Colonic mucosa (tissue), 4 donors: Measurements from ENCODE around the gene FPGT. TPM values are rescaled to one million over a fixed set of nuclear protein-coding genes. Genes with fewer than 3 reads are reported as not detected.

Experiments
- DNase-seq: peaks from one replicate; pipeline ENCODE4 v3.0.0-alpha.2; 2020
- H3K27ac ChIP-seq: fragments of 200-600 bp; one replicate; pipeline ENCODE4 v1.8.0; 2021
- H3K27me3 ChIP-seq: fragments of 200-600 bp; one replicate; pipeline ENCODE4 v1.8.0; 2021
- H3K36me3 ChIP-seq: fragments of 200-600 bp; one replicate; pipeline ENCODE4 v1.8.0; 2021
- H3K4me1 ChIP-seq: fragments of 200-600 bp; one replicate; pipeline ENCODE4 v1.8.0; 2021; ENCODE audit warnings: mild to moderate bottlenecking
- H3K4me3 ChIP-seq: fragments of 200-600 bp; one replicate; pipeline ENCODE4 v1.8.0; 2021
- H3K9ac ChIP-seq, 2 donors: one replicate each; pipeline ENCODE4 v1.7.0; 2013; ENCODE audit warnings: control low read depth in 2 of 2, low read depth in 2 of 2, low read length in 2 of 2
- H3K9me3 ChIP-seq: fragments of 200-600 bp; one replicate; pipeline ENCODE4 v1.8.0; 2021
- intact Hi-C: fragments of 100-400 bp; cut with DNase I; formaldehyde crosslinking; loops from one replicate; pipeline ENCODE4 v1.14.1; 2022
- total RNA-seq, 2 donors: library from RNA; stranded (reverse); fragmentation: NEBNext Ultra II Directional in 1 of 2; extraction: Animal tissue kit (Norgen Biotek cat#: 25700) in 1 of 2; gene quantifications; one replicate each; pipeline ENCODE4 v1.2.1, GENCODE V29; 2021
- TF ChIP-seq, protein P1 (sequence below): fragments of 200-600 bp; IDR thresholded peaks from one replicate; pipeline ENCODE4 v1.8.0; 2022; ENCODE audit warnings: antibody characterized with exemption, mild to moderate bottlenecking
- donor health status: healthy.
- donor health status: DM: no; HTN: no; CAD: no.
- donor health status: DM: no; HTN: no; CAD: no.

Gene FPGT
- total RNA-seq, 2 donors from 2014 or later: 14.8 to 15.8 TPM

DNA sequence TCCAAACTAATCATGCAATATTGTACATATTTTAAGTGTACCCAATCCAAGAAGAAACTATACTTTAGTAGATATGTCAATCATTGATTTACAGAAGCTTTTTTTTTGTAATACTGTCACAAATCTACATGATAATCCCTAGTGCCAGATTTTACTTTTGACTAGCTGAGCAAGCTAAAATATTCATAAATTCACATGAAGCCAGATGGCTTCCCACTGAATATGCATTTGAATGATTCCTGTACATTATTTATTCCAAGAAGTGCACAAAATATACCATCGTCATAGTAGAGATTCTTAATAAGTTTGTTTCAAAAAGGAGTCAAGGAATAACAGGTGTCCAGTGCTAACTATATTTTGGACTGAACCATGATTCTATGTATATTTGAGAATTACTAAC, 17.2 kb downstream of the FPGT start:
- no peak overlapping the region for H3K4me3 ChIP-seq
- H3K27ac ChIP-seq: no peak overlapping the region
- no peak overlapping the region for H3K9ac ChIP-seq
- intact Hi-C loops: no loop called here
- no peaks in the 10 kb centered on the region for H3K9me3 ChIP-seq
- H3K4me1 ChIP-seq: no peaks in the 10 kb centered on the region
- DNase-seq: no peak
- TF ChIP-seq, protein P1, sequence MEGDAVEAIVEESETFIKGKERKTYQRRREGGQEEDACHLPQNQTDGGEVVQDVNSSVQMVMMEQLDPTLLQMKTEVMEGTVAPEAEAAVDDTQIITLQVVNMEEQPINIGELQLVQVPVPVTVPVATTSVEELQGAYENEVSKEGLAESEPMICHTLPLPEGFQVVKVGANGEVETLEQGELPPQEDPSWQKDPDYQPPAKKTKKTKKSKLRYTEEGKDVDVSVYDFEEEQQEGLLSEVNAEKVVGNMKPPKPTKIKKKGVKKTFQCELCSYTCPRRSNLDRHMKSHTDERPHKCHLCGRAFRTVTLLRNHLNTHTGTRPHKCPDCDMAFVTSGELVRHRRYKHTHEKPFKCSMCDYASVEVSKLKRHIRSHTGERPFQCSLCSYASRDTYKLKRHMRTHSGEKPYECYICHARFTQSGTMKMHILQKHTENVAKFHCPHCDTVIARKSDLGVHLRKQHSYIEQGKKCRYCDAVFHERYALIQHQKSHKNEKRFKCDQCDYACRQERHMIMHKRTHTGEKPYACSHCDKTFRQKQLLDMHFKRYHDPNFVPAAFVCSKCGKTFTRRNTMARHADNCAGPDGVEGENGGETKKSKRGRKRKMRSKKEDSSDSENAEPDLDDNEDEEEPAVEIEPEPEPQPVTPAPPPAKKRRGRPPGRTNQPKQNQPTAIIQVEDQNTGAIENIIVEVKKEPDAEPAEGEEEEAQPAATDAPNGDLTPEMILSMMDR: no peak
- no peaks in the 10 kb centered on the region for H3K27me3 ChIP-seq
- H3K36me3 ChIP-seq: no peaks in the 10 kb centered on the region

DNA sequence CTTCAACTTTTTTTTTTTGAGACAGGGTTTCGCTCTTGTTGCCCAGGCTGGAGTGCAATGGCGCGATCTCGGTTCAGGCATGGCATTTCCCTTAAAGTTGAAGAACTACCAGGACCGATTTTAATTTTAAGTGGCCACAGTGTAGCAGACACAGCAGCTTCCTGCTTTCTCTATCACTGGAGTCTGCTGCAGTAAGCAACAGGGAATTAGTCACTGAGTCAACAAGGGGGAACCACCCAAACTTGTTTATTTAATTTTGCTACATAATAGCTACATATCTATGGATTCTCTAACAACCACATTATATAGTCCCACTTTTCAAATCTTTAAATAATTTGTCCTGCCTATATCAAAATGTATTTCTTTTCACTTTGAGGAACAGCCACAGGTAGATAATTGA, 24.7 kb downstream of the FPGT start:
- intact Hi-C loops: no loop called here
- TF ChIP-seq, protein P1: no peak
- no peaks in the 10 kb centered on the region for H3K4me1 ChIP-seq

DNA sequence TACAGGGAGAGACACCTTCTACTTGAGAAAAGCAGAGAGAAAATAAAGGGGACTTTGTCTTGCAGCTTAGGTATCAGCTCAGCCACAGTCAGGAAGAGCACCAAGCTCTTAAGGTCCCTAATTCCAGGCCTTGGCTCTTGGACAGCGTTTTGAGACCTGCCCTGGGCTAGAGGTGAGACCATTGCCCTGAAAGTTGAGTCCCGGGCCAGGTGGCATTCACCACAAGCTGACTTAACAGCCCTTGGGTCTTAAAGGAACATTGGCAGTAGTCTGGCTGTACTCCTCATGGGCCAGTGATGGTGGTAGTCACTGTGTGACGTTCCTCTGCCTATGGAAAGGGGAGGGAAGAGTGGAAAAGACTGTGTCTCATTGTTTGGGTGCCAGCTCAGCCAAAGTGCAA, 25.4 kb downstream of the FPGT start:
- Histone ChIP-seq H3K4me3 (no peak overlapping the region), H3K9ac (no peak overlapping the region), H3K4me1 (no peaks in the 10 kb centered on the region), H3K27ac (no peak overlapping the region), H3K27me3 (no peaks in the 10 kb centered on the region), H3K9me3 (no peaks in the 10 kb centered on the region), H3K36me3 (no peaks in the 10 kb centered on the region)
- no peak for DNase-seq
- intact Hi-C loops: no loop called here
- TF ChIP-seq, protein P1: no peak

More for the DNA sequence above, 24.7 kb downstream of the FPGT start:
- H3K4me3 ChIP-seq: no peak overlapping the region
- no peak overlapping the region for H3K27ac ChIP-seq
- no peak overlapping the region for H3K9ac ChIP-seq
- H3K9me3 ChIP-seq: no peaks in the 10 kb centered on the region
- no peaks in the 10 kb centered on the region for H3K27me3 ChIP-seq
- no peaks in the 10 kb centered on the region for H3K36me3 ChIP-seq
- DNase-seq: no peak

DNA sequence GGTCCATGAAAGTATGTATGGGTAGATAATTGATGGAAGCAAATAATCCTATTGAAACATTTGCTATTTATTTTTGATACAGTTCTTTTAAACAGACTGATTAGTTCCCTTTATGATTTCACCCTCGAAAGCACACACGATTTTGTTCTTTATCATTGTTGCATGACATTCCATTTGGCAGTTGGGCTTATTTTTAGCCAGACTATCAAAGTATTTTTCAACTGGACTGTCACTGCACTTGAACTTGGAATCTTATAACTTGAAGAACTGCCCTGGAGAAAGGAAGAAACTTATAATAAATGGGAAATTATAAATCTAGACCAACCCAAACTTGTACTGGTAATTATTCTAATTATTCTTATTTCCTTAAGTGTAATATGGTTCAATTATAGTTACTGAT, 37.1 kb downstream of the FPGT start, which contains the start of gene TNNI3K:
TNNI3K (plus strand) TSS at position 235 of the 400 bp plus-strand sequence; CDS start at position 300, 65 bp downstream.
- H3K9me3 ChIP-seq: no peaks in the 10 kb centered on the region
- no peaks in the 10 kb centered on the region for H3K36me3 ChIP-seq
- TF ChIP-seq, protein P1: no peak
- H3K9ac ChIP-seq: no peak within 1 kb of the TSS
- H3K4me1 ChIP-seq: no peaks in the 10 kb centered on the region
- H3K27me3 ChIP-seq: no peaks in the 10 kb centered on the region
- intact Hi-C loops: no loop called here
- H3K4me3 ChIP-seq: no peak within 1 kb of the TSS
- DNase-seq: no peak
- no peak within 1 kb of the TSS for H3K27ac ChIP-seq

DNA sequence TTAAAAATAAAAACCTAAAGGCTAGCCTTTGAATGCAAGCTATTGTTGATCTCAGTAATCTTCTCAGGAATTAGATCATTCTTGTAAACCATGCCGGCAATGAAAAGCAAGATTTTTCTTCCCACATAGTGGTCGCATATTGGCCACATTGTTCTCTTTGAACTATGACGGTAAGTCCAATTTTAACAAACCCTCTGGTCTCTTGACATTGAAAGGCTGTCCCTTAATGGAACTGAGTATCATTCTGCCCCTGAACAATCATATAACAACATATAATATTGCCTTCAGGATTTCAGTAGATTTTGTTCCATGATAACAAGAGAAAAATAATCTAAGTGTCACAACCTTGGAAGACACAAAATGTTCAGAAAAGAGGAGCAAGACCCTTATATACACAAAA, 38.4 kb downstream of the FPGT start:
- Histone ChIP-seq H3K27ac (no peak overlapping the region), H3K9me3 (no peaks in the 10 kb centered on the region), H3K4me1 (no peaks in the 10 kb centered on the region), H3K9ac (no peak overlapping the region), H3K36me3 (no peaks in the 10 kb centered on the region), H3K27me3 (no peaks in the 10 kb centered on the region), H3K4me3 (no peak overlapping the region)
- intact Hi-C loops: no loop called here
- DNase-seq: no peak
- TF ChIP-seq, protein P1: no peak
